A549 (cell line): ENCODE data around the gene SORCS2. TPM values are rescaled to one million over a fixed set of nuclear protein-coding genes. Genes with fewer than 3 reads are reported as not detected.

Experiments used
- ATAC-seq, 2 experiments: fragments of 200-7000 bp in 1 of 2; fragments of >200 bp in 1 of 2; cut with Nextera tagmentation in 1 of 2; cut with Tn5 transposase in 1 of 2; 3 replicates each; pipeline versions ENCODE4 v1.8.0 to v1.9.1; 2018 to 2020; ENCODE audit warnings: mild to moderate bottlenecking in 1 of 2, moderate library complexity in 1 of 2
- CTCF ChIA-PET: fragments of 300-600 bp; sonication (Branson Sonifier 250); formaldehyde crosslinking; extraction: SDS; loops from one replicate; lab custom pipeline; 2021; ENCODE audit warnings: antibody characterized with exemption, inconsistent platforms; lab: Yijun Ruan, JAX
- POLR2A ChIA-PET: fragments of 350-600 bp; formaldehyde crosslinking; extraction: SDS; loops from one replicate; lab custom pipeline; 2021; ENCODE audit warnings: antibody characterized with exemption, inconsistent platforms; lab: Yijun Ruan, JAX
- DNase-seq, 2 experiments: peaks; one replicate each; pipeline versions ENCODE4 v3.0.0 to v3.0.0-alpha.2; 2011 to 2016; ENCODE audit warnings: low read depth in 1 of 2, low spot score in 1 of 2
- FAIRE-seq: peaks from 2 replicates; lab custom pipeline; 2011; peaks lifted over from hg19 to GRCh38; lab: Jason Lieb, UNC
- H3K27ac ChIP-seq, 2 experiments: fragments of >200 bp; sonication (Bioruptor Twin); formaldehyde crosslinking; 3 replicates each; pipeline ENCODE4 v1.5.1; 2016 to 2017
- H3K4me1 ChIP-seq: fragments of >200 bp; sonication (Bioruptor Twin); formaldehyde crosslinking; 3 replicates; pipeline ENCODE4 v1.6.1; 2016
- H3K4me2 ChIP-seq: fragments of >200 bp; sonication (Bioruptor Twin); formaldehyde crosslinking; 3 replicates; pipeline ENCODE4 v1.6.1; 2016
- H3K4me3 ChIP-seq: fragments of >200 bp; sonication (Bioruptor Twin); formaldehyde crosslinking; 3 replicates; pipeline ENCODE4 v1.5.1; 2016
- H3K9me3 ChIP-seq: fragments of >200 bp; sonication (Bioruptor Twin); formaldehyde crosslinking; 3 replicates; pipeline ENCODE4 v1.6.1; 2016
- BHLHE40 ChIP-seq: IDR thresholded peaks from 2 replicates; pipeline ENCODE4 v1.6.1; 2012; ENCODE audit warnings: low read depth, low read length, inconsistent platforms
- CBX2 ChIP-seq: fragments of 200-600 bp; sonication (generic); IDR thresholded peaks from 2 replicates; pipeline ENCODE4 v1.6.1; 2016; ENCODE audit warnings: low read depth, mild to moderate bottlenecking, borderline replicate concordance
- CEBPB ChIP-seq, 2 experiments: fragments of >200 bp in 1 of 2; sonication (Bioruptor Twin) in 1 of 2; formaldehyde crosslinking in 1 of 2; IDR thresholded peaks; 2 replicates each; pipeline ENCODE4 v1.6.1; 2012 to 2016
- CHD2 ChIP-seq: fragments of 150-350 bp; IDR thresholded peaks from 2 replicates; pipeline ENCODE4 v1.6.1; 2014; ENCODE audit warnings: low read length; ENCODE audit not compliant: partially characterized antibody
- CHD4 ChIP-seq: fragments of 200-600 bp; sonication (generic); IDR thresholded peaks from 2 replicates; pipeline ENCODE4 v1.6.1; 2016; ENCODE audit warnings: antibody characterized with exemption, mild to moderate bottlenecking, borderline replicate concordance
- EHF ChIP-seq: fragments of 250-450 bp; sonication (Bioruptor Pico); IDR thresholded peaks from 2 replicates; pipeline ENCODE4 v1.5.0; 2020; ENCODE audit warnings: mild to moderate bottlenecking
- EHMT2 ChIP-seq: fragments of 200-600 bp; sonication (generic); IDR thresholded peaks from 2 replicates; pipeline ENCODE4 v1.6.1; 2016; ENCODE audit warnings: antibody characterized with exemption, low read depth, mild to moderate bottlenecking, moderate library complexity
- EP300 ChIP-seq, 2 experiments: fragments of >200 bp; sonication (Bioruptor Twin); formaldehyde crosslinking; IDR thresholded peaks; 2 replicates in 1 of 2; 3 replicates in 1 of 2; pipeline ENCODE4 v1.6.1; 2016 to 2017
- FOXS1 ChIP-seq: fragments of 250-450 bp; sonication (Bioruptor Pico); IDR thresholded peaks from 2 replicates; pipeline ENCODE4 v1.5.0; 2020; ENCODE audit warnings: mild to moderate bottlenecking, moderate library complexity
- GATA3 ChIP-seq: IDR thresholded peaks from 2 replicates; pipeline ENCODE4 v1.6.1; 2012; ENCODE audit warnings: borderline replicate concordance
- HOXA7 ChIP-seq: fragments of 250-450 bp; sonication (Bioruptor Pico); IDR thresholded peaks from 2 replicates; pipeline ENCODE4 v1.5.0; 2020; ENCODE audit warnings: mild to moderate bottlenecking, moderate library complexity
- HOXB13 ChIP-seq: fragments of 250-450 bp; sonication (Bioruptor Pico); IDR thresholded peaks from 2 replicates; pipeline ENCODE4 v1.5.0; 2020; ENCODE audit warnings: low read depth, mild to moderate bottlenecking, moderate library complexity
- JUN ChIP-seq, 2 experiments: fragments of >200 bp; sonication (Bioruptor Twin); formaldehyde crosslinking; IDR thresholded peaks; 2 replicates in 1 of 2; 3 replicates in 1 of 2; pipeline ENCODE4 v1.6.1; 2016 to 2017
- JUNB ChIP-seq: fragments of >200 bp; sonication (Bioruptor Twin); formaldehyde crosslinking; IDR thresholded peaks from 2 replicates; pipeline ENCODE4 v1.6.1; 2016
- MAFK ChIP-seq: fragments of 450-650 bp; IDR thresholded peaks from 2 replicates; pipeline ENCODE4 v1.6.1; 2014; ENCODE audit not compliant: partially characterized antibody
- MAZ ChIP-seq: fragments of 150-350 bp; IDR thresholded peaks from 2 replicates; pipeline ENCODE4 v1.6.1; 2014; ENCODE audit warnings: antibody characterized with exemption, low read depth, low read length, borderline replicate concordance
- NFE2L2 ChIP-seq: fragments of 150-350 bp; conservative IDR thresholded peaks from 2 replicates; pipeline ENCODE4 v1.6.1; 2014; ENCODE audit warnings: low read length
- PHF8 ChIP-seq: fragments of 200-600 bp; sonication (generic); IDR thresholded peaks from 2 replicates; pipeline ENCODE4 v1.6.1; 2016; ENCODE audit warnings: low read depth, mild to moderate bottlenecking, antibody characterized with exemption, moderate library complexity, borderline replicate concordance
- POLR2A ChIP-seq: IDR thresholded peaks from 2 replicates; pipeline ENCODE4 v1.6.1; 2012; ENCODE audit warnings: mild to moderate bottlenecking, low read length
- RAD21 ChIP-seq, 2 experiments: fragments of >200 bp in 1 of 2; sonication (Bioruptor Twin) in 1 of 2; formaldehyde crosslinking in 1 of 2; IDR thresholded peaks in 1 of 2; conservative IDR thresholded peaks in 1 of 2; 2 replicates in 1 of 2; 3 replicates in 1 of 2; pipeline ENCODE4 v1.6.1; 2012 to 2018; ENCODE audit warnings: inconsistent platforms in 1 of 2
- RARB ChIP-seq: fragments of 250-450 bp; sonication (Bioruptor Pico); IDR thresholded peaks from 2 replicates; pipeline ENCODE4 v1.8.0; 2021; ENCODE audit warnings: mild to moderate bottlenecking, moderate library complexity
- REST ChIP-seq: fragments of 200-600 bp; sonication (generic); IDR thresholded peaks from 2 replicates; pipeline ENCODE4 v1.6.1; 2016; ENCODE audit warnings: antibody characterized with exemption, mild to moderate bottlenecking, moderate library complexity
- RFX5 ChIP-seq: fragments of 450-650 bp; IDR thresholded peaks from 2 replicates; pipeline ENCODE4 v1.7.1; 2014; ENCODE audit warnings: antibody characterized with exemption, mild to moderate bottlenecking, moderate library complexity
- SREBF2 ChIP-seq: fragments of 450-650 bp; IDR thresholded peaks from 2 replicates; pipeline ENCODE4 v1.6.1; 2014; ENCODE audit warnings: mild to moderate bottlenecking, moderate library complexity
- ZFP36 ChIP-seq: fragments of 450-650 bp; IDR thresholded peaks from 2 replicates; pipeline ENCODE4 v1.6.1; 2014; ENCODE audit warnings: borderline replicate concordance; ENCODE audit not compliant: partially characterized antibody
- ZNF302 ChIP-seq: fragments of 250-450 bp; sonication (Bioruptor Pico); IDR thresholded peaks from 2 replicates; pipeline ENCODE4 v1.9.0; 2021; ENCODE audit warnings: inconsistent platforms, mild to moderate bottlenecking, moderate library complexity
- ZSCAN20 ChIP-seq: fragments of 250-450 bp; sonication (Bioruptor Pico); IDR thresholded peaks from 2 replicates; pipeline ENCODE4 v1.8.0; 2022; ENCODE audit warnings: mild to moderate bottlenecking, moderate library complexity
- WGBS: methylation state at CpG from one replicate; pipeline ENCODE4 v1.1.6; 2017; ENCODE audit errors: missing lambda C conversion rate; 5-methylcytosine and 5-hydroxymethylcytosine counted together
- polyA plus RNA-seq, 4 experiments: library from polyadenylated mRNA; depleted of rRNA in 3 of 4; stranded (reverse); fragments of >200 nt; fragmentation: RNase III in 1 of 4; extraction: RNeasy Plus Mini Kit Qiagen cat#74134 plus additional on column Dnase treatment in 1 of 4; gene quantifications; 2 replicates in 3 of 4; 3 replicates in 1 of 4; pipeline ENCODE4 v1.2.3, GENCODE V29; 2011 to 2017
- TF ChIP-seq, protein P1 (sequence below): fragments of >200 bp; sonication (Bioruptor Twin); formaldehyde crosslinking; IDR thresholded peaks from 2 replicates; pipeline ENCODE4 v1.6.1; 2016
- TF ChIP-seq, protein P2 (sequence below): fragments of 250-450 bp; sonication (Bioruptor Pico); IDR thresholded peaks from 2 replicates; pipeline ENCODE4 v1.5.0; 2020; ENCODE audit warnings: low read depth, mild to moderate bottlenecking, moderate library complexity

SORCS2 gene
- polyA plus RNA-seq, 2 of the 4 experiments (the other 2 are of a cell fraction): 1.4 to 4.6 TPM

GRCh38 chr4:7147661-7148310, 44.6 kb upstream of the SORCS2 start:
- CTCF ChIA-PET: interaction anchor here (1.6 kb wide), 1 partner anchor 9 kb away, joined by 9 read pairs; no protein-coding TSS in a partner anchor
- no peak for FAIRE-seq
- POLR2A ChIA-PET: no interaction called here

GRCh38 chr4:7148337-7148736, 44.0 kb upstream of the SORCS2 start:
- 63% methylated on average over 7 of the region's 13 CpGs for whole genome bisulfite sequencing
- ChIA-PET POLR2A (no interaction called here), CTCF (interaction anchor here (1.6 kb wide), 1 partner anchor 8 kb away, joined by 9 read pairs; no protein-coding TSS in a partner anchor)
- Histone ChIP-seq H3K9me3 (no peaks in the 10 kb centered on the region), H3K4me2 (no peak overlapping the region), H3K4me1 (0 out of 3 replicates have a peak, but pooled peaks cover 3% of the 10 kb centered on the region), H3K27ac (no peak overlapping the region), H3K4me3 (no peak overlapping the region)
- ATAC-seq: no peak
- DNase-seq: no peak
- no peak for TF ChIP-seq POLR2A
- no peak for TF ChIP-seq HOXA7 (CRISPR knock-in tag)
- TF ChIP-seq, protein P1, sequence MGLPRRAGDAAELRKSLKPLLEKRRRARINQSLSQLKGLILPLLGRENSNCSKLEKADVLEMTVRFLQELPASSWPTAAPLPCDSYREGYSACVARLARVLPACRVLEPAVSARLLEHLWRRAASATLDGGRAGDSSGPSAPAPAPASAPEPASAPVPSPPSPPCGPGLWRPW: no peak
- no peak for TF ChIP-seq ZNF302
- no peak for TF ChIP-seq JUN (IDR thresholded peaks at IDR 0.05)
- no peak for TF ChIP-seq GATA3
- TF ChIP-seq EHF (CRISPR knock-in tag): no peak
- TF ChIP-seq, protein P2, sequence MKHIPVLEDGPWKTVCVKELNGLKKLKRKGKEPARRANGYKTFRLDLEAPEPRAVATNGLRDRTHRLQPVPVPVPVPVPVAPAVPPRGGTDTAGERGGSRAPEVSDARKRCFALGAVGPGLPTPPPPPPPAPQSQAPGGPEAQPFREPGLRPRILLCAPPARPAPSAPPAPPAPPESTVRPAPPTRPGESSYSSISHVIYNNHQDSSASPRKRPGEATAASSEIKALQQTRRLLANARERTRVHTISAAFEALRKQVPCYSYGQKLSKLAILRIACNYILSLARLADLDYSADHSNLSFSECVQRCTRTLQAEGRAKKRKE (CRISPR knock-in tag): no peak
- no peak for TF ChIP-seq RAD21 (conservative IDR thresholded peaks at IDR 0.05 in 1 of 2, IDR thresholded peaks at IDR 0.05 in 1 of 2)
- no peak for TF ChIP-seq EP300 (IDR thresholded peaks at IDR 0.05)
- FAIRE-seq: no peak

More at GRCh38 chr4:7147661-7148310, 44.6 kb upstream of the SORCS2 start:
- H3K27ac ChIP-seq: no peak overlapping the region
- ATAC-seq: no peak
- 0 out of 3 replicates have a peak, but pooled peaks cover 3% of the 10 kb centered on the region for H3K4me1 ChIP-seq
- no peak overlapping the region for H3K4me3 ChIP-seq
- 80% methylated on average over 7 of the region's 10 CpGs for WGBS
- H3K4me2 ChIP-seq: no peak overlapping the region
- TF ChIP-seq NFE2L2 (no peak), CHD4 (no peak), ZSCAN20 (CRISPR knock-in tag) (no peak), ZFP36 (no peak), EHMT2 (no peak), CEBPB (IDR thresholded peaks at IDR 0.05) (no peak), MAFK (no peak), RFX5 (no peak), RARB (CRISPR knock-in tag) (no peak), JUNB (no peak), CHD2 (no peak), FOXS1 (CRISPR knock-in tag) (no peak), HOXB13 (CRISPR knock-in tag) (no peak), MAZ (no peak), SREBF2 (no peak), REST (no peak), PHF8 (no peak), CBX2 (no peak), BHLHE40 (no peak)
- TF ChIP-seq, protein P1: no peak
- no peaks in the 10 kb centered on the region for H3K9me3 ChIP-seq
- no peak for DNase-seq
